GM12891 (cell line): ENCODE data around the gene PDRG1.

Experiments
- PAX5 ChIP-seq: IDR thresholded peaks from 2 replicates; pipeline ENCODE4 v1.6.1; 2011; ENCODE audit warnings: low read length, moderate library complexity, mild to moderate bottlenecking; ENCODE audit not compliant: insufficient read depth, severe bottlenecking
- POLR2A ChIP-seq: IDR thresholded peaks from 2 replicates; pipeline ENCODE4 v1.6.1; 2011; ENCODE audit warnings: low read depth, low read length, control low read depth
- POLR2AphosphoS5 ChIP-seq: IDR thresholded peaks from 2 replicates; pipeline ENCODE4 v1.6.1; 2011; ENCODE audit warnings: low read depth, low read length, control low read depth
- SPI1 ChIP-seq: IDR thresholded peaks from 2 replicates; pipeline ENCODE4 v1.6.1; 2011; ENCODE audit warnings: low read depth, low read length, control low read depth
- TAF1 ChIP-seq: IDR thresholded peaks from 2 replicates; pipeline ENCODE4 v1.6.1; 2011; ENCODE audit warnings: low read depth, low read length, control low read depth

GRCh38 chr20:31963889-31964288, 12.0 kb upstream of the PDRG1 start:
- TF ChIP-seq POLR2A (no peak), TAF1 (no peak), SPI1 (no peak), POLR2AphosphoS5 (no peak), PAX5 (no peak)
